ENCODE results near the gene CHERP. TPM values are rescaled to one million over a fixed set of nuclear protein-coding genes. Genes with fewer than 3 reads are reported as not detected.

Gene CHERP
- polyA plus RNA-seq, 2 of the 4 experiments (the other 2 are of a cell fraction): 4.4 to 24.4 TPM

DNA sequence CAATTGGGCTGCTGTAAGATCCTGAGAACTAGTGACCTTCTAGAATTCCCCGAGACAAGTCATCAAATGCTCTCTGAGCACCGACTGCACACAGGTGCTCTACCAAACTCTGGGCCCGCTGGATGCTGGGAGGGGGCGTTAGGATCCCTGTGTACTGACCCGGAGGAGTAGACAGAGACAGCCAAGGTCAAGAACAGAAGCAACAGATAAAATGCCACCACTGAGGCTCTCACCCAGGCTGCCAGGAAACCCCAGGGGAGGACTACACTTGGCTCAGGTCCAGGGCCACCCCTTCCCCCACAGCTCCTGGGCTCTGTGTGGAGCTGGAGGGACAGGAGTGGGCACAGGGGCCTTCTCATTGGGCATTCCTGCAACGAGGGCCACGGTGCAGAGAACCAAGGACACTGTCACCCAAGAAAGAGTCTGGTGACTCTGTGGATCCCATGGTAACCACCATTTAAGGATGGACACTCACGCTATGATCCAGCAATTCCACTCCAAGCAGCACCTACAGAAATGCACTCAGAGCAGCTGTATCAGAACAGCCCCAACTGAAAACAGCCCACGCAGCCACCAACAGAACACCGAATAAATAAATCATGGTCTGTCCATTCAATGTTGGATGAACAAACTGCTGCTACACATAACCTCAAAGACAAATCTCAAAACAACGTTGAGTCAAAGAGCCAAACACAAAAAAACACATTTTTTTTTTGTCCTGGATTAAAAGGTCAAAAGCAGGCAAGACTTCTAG is 46.8 kb upstream of the CHERP start:
- TF ChIP-seq FOSL2 (IDR thresholded peaks at IDR 0.05) (no peak), FOSL2 (CRISPR knock-in tag; IDR thresholded peaks at IDR 0.05) (no peak), CHD2 (IDR thresholded peaks at IDR 0.05; ENCODE audit: low read length, partially characterized antibody) (no peak)
- no peak for DNase-seq (ENCODE audit: low read depth in 1 of 2, low spot score in 1 of 2)
- H3K4me2 ChIP-seq: no peak overlapping the region
- ChIA-PET CTCF (no interaction called here), POLR2A (no interaction called here)
- H3K27ac ChIP-seq: no peak overlapping the region
- ATAC-seq: no peak
- no peaks in the 10 kb centered on the region for H3K9me3 ChIP-seq
- H3K4me1 ChIP-seq: peaks cover 34% of the 10 kb centered on the region
- no peak for FAIRE-seq
- WGBS (ENCODE audit: missing lambda C conversion rate): 87% methylated on average over 10 of the region's 11 CpGs
- no peak overlapping the region for H3K4me3 ChIP-seq

DNA sequence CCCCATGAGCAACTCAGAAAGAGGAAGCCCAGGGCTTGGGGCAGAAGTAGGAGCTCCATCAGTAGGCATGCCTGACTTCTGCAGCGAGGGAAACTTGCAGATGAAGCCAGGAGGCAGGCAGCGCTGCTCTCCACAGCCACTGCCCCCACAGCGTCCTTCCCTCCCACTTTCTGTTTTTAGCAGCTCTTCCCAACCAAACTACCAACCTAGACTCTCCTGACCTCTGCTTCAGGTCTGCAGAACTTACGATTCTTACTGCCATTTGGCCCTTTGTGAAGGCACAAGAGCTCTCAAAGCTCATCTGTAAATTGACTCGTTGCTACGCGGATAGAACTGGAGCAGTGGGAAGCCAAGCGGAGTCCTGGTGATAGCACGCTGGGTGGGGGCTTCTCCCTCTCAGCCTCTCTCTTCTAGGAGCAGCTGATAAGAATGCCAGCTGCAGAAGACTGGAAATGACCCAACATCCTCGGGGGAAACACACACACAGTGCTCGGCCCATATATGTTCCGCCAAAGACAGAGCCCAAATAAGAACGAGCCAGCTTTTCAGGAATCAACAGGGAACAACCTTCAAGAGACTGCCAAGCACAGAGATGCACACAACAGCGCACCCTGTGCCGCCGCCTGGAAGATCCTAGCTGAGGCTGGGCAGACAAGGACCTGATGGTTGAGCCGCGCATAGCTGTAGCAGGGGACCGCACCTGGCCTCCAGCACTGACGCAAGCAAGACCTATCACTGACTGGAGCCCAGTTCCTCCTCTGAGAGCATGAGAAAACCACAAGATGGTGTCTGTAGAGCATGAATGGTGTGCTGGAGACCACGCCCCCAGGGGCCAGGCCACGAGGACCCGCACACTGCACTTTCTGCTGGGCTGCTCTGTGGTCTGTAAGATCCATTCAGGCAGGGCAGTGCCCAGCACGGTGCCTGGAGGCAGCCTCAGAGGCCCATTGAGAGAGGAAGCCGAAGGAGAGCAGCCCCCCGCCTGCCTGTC is 45.9 kb upstream of the CHERP start:
- POLR2A ChIA-PET: no interaction called here
- DNase-seq (ENCODE audit: low read depth in 1 of 2, low spot score in 1 of 2) (no peak), FAIRE-seq (no peak), ATAC-seq (no peak)
- no peak overlapping the region for H3K4me3 ChIP-seq
- no peak for TF ChIP-seq HES2 (IDR thresholded peaks at IDR 0.05)
- TF ChIP-seq RAD21 (conservative IDR thresholded peaks at IDR 0.05 in 1 of 2, IDR thresholded peaks at IDR 0.05 in 1 of 2): no peak
- no peak for TF ChIP-seq REST (IDR thresholded peaks at IDR 0.05)
- TF ChIP-seq CBX8 (IDR thresholded peaks at IDR 0.05): no peak
- TF ChIP-seq CHD2 (IDR thresholded peaks at IDR 0.05; ENCODE audit: low read length, partially characterized antibody): no peak
- TF ChIP-seq NR3C1 (IDR thresholded peaks at IDR 0.05): no peak
- no peak for TF ChIP-seq KDM5A (IDR thresholded peaks at IDR 0.05)
- TF ChIP-seq RFX5 (IDR thresholded peaks at IDR 0.05): no peak
- no peak for TF ChIP-seq FOSL2 (IDR thresholded peaks at IDR 0.05)
- no peak for TF ChIP-seq FOSL2 (CRISPR knock-in tag; IDR thresholded peaks at IDR 0.05)
- TF ChIP-seq PHF8 (IDR thresholded peaks at IDR 0.05; ENCODE audit: borderline replicate concordance, low read depth): no peak
- TF ChIP-seq CHD4 (IDR thresholded peaks at IDR 0.05; ENCODE audit: borderline replicate concordance): no peak
- no peak for TF ChIP-seq EHMT2 (IDR thresholded peaks at IDR 0.05; ENCODE audit: low read depth)
- TF ChIP-seq RCOR1 (IDR thresholded peaks at IDR 0.05; ENCODE audit: low read depth, low read length): no peak
- no peak for TF ChIP-seq BCL3 (IDR thresholded peaks at IDR 0.05)
- no peak for TF ChIP-seq NFE2L2 (conservative IDR thresholded peaks at IDR 0.05; ENCODE audit: low read length)
- TF ChIP-seq ESRRA (IDR thresholded peaks at IDR 0.05; ENCODE audit: borderline replicate concordance, low read length): no peak
- no peak for TF ChIP-seq BHLHE40 (IDR thresholded peaks at IDR 0.05; ENCODE audit: low read depth, low read length)
- peaks cover 38% of the 10 kb centered on the region for H3K4me1 ChIP-seq
- H3K4me2 ChIP-seq: no peak overlapping the region
- CTCF ChIA-PET: no interaction called here
- WGBS (ENCODE audit: missing lambda C conversion rate): 88% methylated on average over 17 of the region's 26 CpGs
- H3K9me3 ChIP-seq: no peaks in the 10 kb centered on the region
- H3K27ac ChIP-seq: no peak overlapping the region
